Stimulated activated CD8-positive, alpha-beta memory T cell treated with anti-CD3 and anti-CD28 coated beads, Interleukin-2, amount 100 ng/mL, for 48 hours (primary cell): ENCODE data around the gene OR2S2.

Source experiments
- DNase-seq, 2 donors: peaks; one replicate each; pipeline ENCODE4 v3.0.0-alpha.2; 2020; ENCODE audit warnings: low read depth in 2 of 2

The OR2S2 gene

GRCh38 chr9:35909274-35909673, 48.7 kb downstream of the OR2S2 start, which contains the start of gene SPAAR:
TSS of gene SPAAR (plus strand) at chr9:35909490. CDS start at chr9:35910464, 974 bp downstream.
- DNase-seq: no peak

GRCh38 chr9:35908504-35909125, 49.3 kb downstream of the OR2S2 start:
- DNase-seq: no peak

- no peak for DNase-seq
Measured at GRCh38 chr9:35907711-35908503, 50.0 kb downstream of the OR2S2 start.
